SU-DHL-6 (cell line): ENCODE results near the gene MAPKAPK3.

Experiments
- EZH2phosphoT487 ChIP-seq: fragments of 200-600 bp; sonication (generic), shearing (Covaris generic); conservative IDR thresholded peaks from 2 replicates; pipeline ENCODE4 v1.6.1; 2018; ENCODE audit warnings: mild to moderate bottlenecking, antibody characterized with exemption, low read length, moderate library complexity, mixed read lengths
- TF ChIP-seq, protein P1 (sequence below): fragments of 200-600 bp; sonication (generic); IDR thresholded peaks from one replicate; pipeline ENCODE4 v1.5.1; 2017; ENCODE audit warnings: antibody characterized with exemption, mild to moderate bottlenecking, low read length, moderate library complexity; ENCODE audit not compliant: insufficient read depth, poor library complexity, severe bottlenecking

DNA sequence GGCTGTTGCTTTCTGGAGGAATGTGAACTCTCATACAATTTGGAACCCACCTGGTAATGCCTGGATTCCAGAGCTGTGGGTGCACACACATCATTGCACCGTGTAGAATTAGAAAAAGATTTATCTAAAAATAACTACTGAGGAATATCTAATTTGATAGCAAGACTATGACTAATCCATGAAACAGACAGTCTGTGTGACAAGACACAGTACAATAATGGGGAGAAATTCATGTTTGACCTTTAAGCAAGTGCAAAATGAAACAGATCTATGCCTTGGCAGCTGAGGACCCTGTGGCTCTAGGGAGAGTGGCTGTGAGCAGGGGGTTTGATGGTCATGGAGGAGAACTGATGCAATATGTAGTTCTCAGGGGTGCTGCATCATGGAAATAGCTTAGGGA lies 49.9 kb downstream of the MAPKAPK3 start:
- TF ChIP-seq, protein P1, sequence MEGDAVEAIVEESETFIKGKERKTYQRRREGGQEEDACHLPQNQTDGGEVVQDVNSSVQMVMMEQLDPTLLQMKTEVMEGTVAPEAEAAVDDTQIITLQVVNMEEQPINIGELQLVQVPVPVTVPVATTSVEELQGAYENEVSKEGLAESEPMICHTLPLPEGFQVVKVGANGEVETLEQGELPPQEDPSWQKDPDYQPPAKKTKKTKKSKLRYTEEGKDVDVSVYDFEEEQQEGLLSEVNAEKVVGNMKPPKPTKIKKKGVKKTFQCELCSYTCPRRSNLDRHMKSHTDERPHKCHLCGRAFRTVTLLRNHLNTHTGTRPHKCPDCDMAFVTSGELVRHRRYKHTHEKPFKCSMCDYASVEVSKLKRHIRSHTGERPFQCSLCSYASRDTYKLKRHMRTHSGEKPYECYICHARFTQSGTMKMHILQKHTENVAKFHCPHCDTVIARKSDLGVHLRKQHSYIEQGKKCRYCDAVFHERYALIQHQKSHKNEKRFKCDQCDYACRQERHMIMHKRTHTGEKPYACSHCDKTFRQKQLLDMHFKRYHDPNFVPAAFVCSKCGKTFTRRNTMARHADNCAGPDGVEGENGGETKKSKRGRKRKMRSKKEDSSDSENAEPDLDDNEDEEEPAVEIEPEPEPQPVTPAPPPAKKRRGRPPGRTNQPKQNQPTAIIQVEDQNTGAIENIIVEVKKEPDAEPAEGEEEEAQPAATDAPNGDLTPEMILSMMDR: no peak
- no peak for TF ChIP-seq EZH2phosphoT487
